Pancreas (tissue), 10 donors: ENCODE data around the gene CEP57L1. TPM values are rescaled to one million over a fixed set of nuclear protein-coding genes. Genes with fewer than 3 reads are reported as not detected.

Source experiments
- ATAC-seq, 4 donors: fragments of 200-7000 bp; cut with Tn5 transposase; one replicate each; pipeline versions ENCODE4 v1.8.0 to v1.9.1; 2020; ENCODE audit warnings: mild to moderate bottlenecking in 4 of 4, moderate library complexity in 4 of 4
- DNase-seq, 6 donors: peaks; one replicate each; pipeline ENCODE4 v3.0.0-alpha.2; 2020
- FAIRE-seq: peaks from 2 replicates; lab custom pipeline; 2012; peaks lifted over from hg19 to GRCh38; lab: Jason Lieb, UNC
- H3K27ac ChIP-seq, 4 donors: fragments of 200-600 bp; sonication (generic); 1 replicate in 3 of 4; 2 replicates in 1 of 4; pipeline versions ENCODE4 v1.5.0 to v1.8.0; 2020
- H3K27me3 ChIP-seq, 4 donors: fragments of 200-600 bp; one replicate each; pipeline ENCODE4 v1.8.0; 2021
- H3K36me3 ChIP-seq, 3 donors: fragments of 200-600 bp; sonication (generic) in 1 of 3; one replicate each; pipeline versions ENCODE4 v1.5.0 to v1.8.0; 2020 to 2021
- H3K4me1 ChIP-seq, 3 donors: fragments of 200-600 bp; one replicate each; pipeline ENCODE4 v1.8.0; 2021
- H3K4me3 ChIP-seq, 4 donors: fragments of 200-600 bp; sonication (generic) in 2 of 4; one replicate each; pipeline versions ENCODE4 v1.5.0 to v1.8.0; 2020 to 2021
- H3K9me3 ChIP-seq, 4 donors: fragments of 200-600 bp; one replicate each; pipeline ENCODE4 v1.8.0; 2021
- WGBS, 2 donors: extraction: QIAGEN DNeasy Blood & Tissue Kit; methylation state at CpG; one replicate each; pipeline ENCODE4 v1.1.7; 2013; 5-methylcytosine and 5-hydroxymethylcytosine counted together
- intact Hi-C, 3 donors: fragments of 100-400 bp; cut with DNase I; formaldehyde crosslinking; loops; one replicate each; pipeline versions ENCODE4 v1.11.1 to v1.14.2; 2022
- polyA plus RNA-seq, 2 donors: library from polyadenylated mRNA; stranded (reverse); fragments of 200-250 nt; gene quantifications; one replicate each; pipeline ENCODE4 v1.2.3, GENCODE V29; 2013
- total RNA-seq, 6 donors: library from RNA; stranded (reverse); fragmentation: NEBNext Ultra II Directional in 4 of 6; extraction: Animal tissue kit (Norgen Biotek cat#: 25700) in 4 of 6; gene quantifications; one replicate each; pipeline versions ENCODE4 v1.2.1 to v1.2.4, GENCODE V29; 2021 to 2023
- TF ChIP-seq, protein P1 (sequence below), 4 donors: fragments of 200-600 bp; sonication (generic) in 3 of 4; IDR thresholded peaks; one replicate each; pipeline versions ENCODE4 v1.5.0 to v1.8.0; 2021; ENCODE audit warnings: antibody characterized with exemption in 4 of 4
- donor health status: healthy with polysubstance abuse.
- donor health status: DM: no; HTN: no; CAD: no; lungs with moderate emphysema.
- donor health status: DM: no; HTN: no; CAD: no.
- donor health status: control.
- donor health status: control.
- donor health status: Bipolar disorder and iron deficiency.
- donor health status: DM: yes; HTN: yes; CAD: no.
- donor health status: DM: no; HTN: no; CAD: no.
- donor health status: DM: no; HTN: no; CAD: no.
- donor health status: DM: yes; HTN: yes; CAD: no.

CEP57L1 gene
- total and polyA plus RNA-seq, 8 donors = 3.7 to 7.0 (median 4.4) TPM

DNA sequence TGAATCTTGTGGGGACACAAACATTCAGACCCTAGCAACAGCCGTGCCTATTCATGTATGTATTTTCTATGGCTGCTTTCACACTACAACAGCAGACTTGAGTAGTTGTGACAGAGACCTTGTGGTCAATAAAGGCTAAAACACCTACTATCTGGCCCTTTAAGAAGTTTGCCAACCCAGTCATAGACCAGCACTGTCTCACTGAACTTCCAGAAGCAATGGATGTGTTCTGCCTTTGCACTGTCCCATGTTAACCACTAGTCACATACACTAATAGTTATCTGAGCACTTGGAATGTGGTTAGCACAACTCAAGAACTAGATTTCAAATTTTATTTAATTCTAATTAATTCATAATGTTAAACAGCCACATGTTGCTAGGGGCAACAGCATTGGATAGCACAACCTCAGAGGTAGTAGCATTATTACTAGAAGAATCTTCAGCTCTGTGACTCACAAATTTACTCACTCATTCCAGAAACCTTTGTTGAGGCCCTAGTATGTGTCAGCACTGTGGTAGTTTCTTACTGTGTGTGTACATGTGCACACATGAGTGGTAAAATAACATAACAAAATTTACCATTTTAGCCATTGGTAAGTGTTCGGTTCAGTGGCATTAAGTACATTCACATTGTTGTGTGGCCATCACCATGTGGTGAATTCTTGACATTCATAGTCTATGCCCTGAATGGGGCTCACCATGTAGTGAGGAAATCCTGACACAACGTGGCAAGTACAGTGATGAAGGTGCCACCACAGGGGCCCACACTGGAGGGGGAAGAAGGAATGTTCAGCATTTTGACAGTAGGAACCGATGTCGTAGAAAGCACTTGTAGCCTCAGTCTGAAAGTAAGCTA, 107.3 kb downstream of the CEP57L1 start:
- DNase-seq (no peak), FAIRE-seq (no peak), ATAC-seq (no peak)
- intact Hi-C loops = loop anchor here in 1 of 3 donors (10.0 kb wide), 1 partner anchor 92 kb away; no protein-coding TSS in a partner anchor
- Histone ChIP-seq H3K9me3 (no peaks in the 10 kb centered on the region), H3K4me3 (no peak overlapping the region), H3K27ac (no peak overlapping the region), H3K36me3 (no peaks in the 10 kb centered on the region), H3K4me1 (peaks cover 0 to 2% (median 2%) of the 10 kb centered on the region in 3 donors), H3K27me3 (no peaks in the 10 kb centered on the region)
- TF ChIP-seq, protein P1, sequence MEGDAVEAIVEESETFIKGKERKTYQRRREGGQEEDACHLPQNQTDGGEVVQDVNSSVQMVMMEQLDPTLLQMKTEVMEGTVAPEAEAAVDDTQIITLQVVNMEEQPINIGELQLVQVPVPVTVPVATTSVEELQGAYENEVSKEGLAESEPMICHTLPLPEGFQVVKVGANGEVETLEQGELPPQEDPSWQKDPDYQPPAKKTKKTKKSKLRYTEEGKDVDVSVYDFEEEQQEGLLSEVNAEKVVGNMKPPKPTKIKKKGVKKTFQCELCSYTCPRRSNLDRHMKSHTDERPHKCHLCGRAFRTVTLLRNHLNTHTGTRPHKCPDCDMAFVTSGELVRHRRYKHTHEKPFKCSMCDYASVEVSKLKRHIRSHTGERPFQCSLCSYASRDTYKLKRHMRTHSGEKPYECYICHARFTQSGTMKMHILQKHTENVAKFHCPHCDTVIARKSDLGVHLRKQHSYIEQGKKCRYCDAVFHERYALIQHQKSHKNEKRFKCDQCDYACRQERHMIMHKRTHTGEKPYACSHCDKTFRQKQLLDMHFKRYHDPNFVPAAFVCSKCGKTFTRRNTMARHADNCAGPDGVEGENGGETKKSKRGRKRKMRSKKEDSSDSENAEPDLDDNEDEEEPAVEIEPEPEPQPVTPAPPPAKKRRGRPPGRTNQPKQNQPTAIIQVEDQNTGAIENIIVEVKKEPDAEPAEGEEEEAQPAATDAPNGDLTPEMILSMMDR (IDR thresholded peaks at IDR 0.05) = no peak
- WGBS, 2 donors = 86 to 91% methylated on average over 5 of the region's 5 CpGs

DNA sequence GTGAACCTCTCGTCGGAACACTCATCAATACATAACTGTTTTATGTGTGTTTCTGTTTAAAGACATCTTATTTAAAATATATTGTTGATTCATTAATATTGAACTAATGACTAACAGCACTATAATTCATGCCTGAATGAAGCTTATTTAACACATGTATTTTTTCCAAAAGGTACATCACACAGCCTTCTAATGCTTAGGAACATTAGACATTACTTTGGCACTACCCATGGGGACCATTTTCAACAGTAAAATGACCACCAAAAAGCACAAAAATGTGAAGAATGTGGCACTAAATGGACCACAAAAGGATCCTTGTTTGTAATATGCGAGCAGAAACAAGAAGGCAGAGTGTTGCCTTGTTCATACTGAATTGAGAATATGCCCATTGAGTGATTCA, 109.2 kb downstream of the CEP57L1 start:
- no peak overlapping the region for H3K4me3 ChIP-seq
- H3K27ac ChIP-seq = no peak overlapping the region
- 76 to 88% methylated on average over 3 of the region's 3 CpGs for WGBS, 2 donors
- DNase-seq (no peak), FAIRE-seq (no peak), ATAC-seq (no peak)
- intact Hi-C loops = loop anchor here in 1 of 3 donors (10.0 kb wide), 1 partner anchor 90 kb away; no protein-coding TSS in a partner anchor
- H3K9me3 ChIP-seq = no peaks in the 10 kb centered on the region
- H3K4me1 ChIP-seq = no peaks in the 10 kb centered on the region
- no peaks in the 10 kb centered on the region for H3K36me3 ChIP-seq
- no peaks in the 10 kb centered on the region for H3K27me3 ChIP-seq
- TF ChIP-seq, protein P1 (IDR thresholded peaks at IDR 0.05) = no peak

DNA sequence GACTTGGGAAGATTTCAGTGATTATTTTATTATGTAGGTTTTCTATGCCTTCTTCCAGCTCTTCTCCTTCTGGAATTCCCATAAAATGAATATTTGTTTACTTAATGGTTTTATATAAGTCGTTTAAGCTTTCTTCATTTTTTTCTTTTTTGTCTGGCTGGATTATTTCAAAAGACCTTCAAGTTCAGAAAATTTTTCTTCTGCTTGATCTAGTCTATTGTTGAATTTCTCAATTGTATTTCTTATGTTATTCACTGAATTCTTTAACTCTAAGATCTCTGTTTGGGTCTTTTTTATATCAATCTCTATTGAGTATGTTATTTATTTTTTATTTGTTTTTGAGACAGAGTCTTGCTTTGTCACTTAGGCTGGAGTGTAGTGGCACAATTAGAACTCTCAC, 117.4 kb downstream of the CEP57L1 start:
- Histone ChIP-seq H3K27ac (no peak overlapping the region), H3K9me3 (no peaks in the 10 kb centered on the region), H3K4me1 (no peaks in the 10 kb centered on the region), H3K4me3 (no peak overlapping the region), H3K27me3 (no peaks in the 10 kb centered on the region), H3K36me3 (no peaks in the 10 kb centered on the region)
- DNase-seq (no peak), FAIRE-seq (no peak), ATAC-seq (no peak)
- intact Hi-C loops = no loop called here
- TF ChIP-seq, protein P1 (IDR thresholded peaks at IDR 0.05) = no peak
- 81 to 86% methylated on average over 1 of the region's 1 CpG for WGBS, 2 donors

Other genes starting within 250 kb of the CEP57L1 start
- 1 to 10 TPM; 2.3 to 4.1 (median 2.5) TPM for gene ARMC2, start 247.1 kb upstream of the CEP57L1 start, total RNA-seq
- gene ARMC2, start 247.1 kb upstream of the CEP57L1 start, polyA plus RNA-seq = 1 to 10 TPM; 1.4 to 2.5 TPM
- gene SESN1, start 661 bp upstream of the CEP57L1 start, total RNA-seq = 10 to 100 TPM in 5 of 6 donors, 1 to 10 TPM in 1; 8.5 to 22.4 (median 15.6) TPM
- gene SESN1, start 661 bp upstream of the CEP57L1 start, polyA plus RNA-seq = 10 to 100 TPM; 16.0 to 19.2 TPM